H9 (cell line): ENCODE measurements around the gene FAM72C. TPM values are rescaled to one million over a fixed set of nuclear protein-coding genes. Genes with fewer than 3 reads are reported as not detected.
"Not testable (repeated sequence)": the region's sequence is repeated elsewhere in the genome, so short reads cannot be mapped to it uniquely, and the experiment has no call there.

Source experiments
- DNase-seq: peaks from one replicate; pipeline ENCODE4 v3.0.0-alpha.2; 2017
- H2AFZ ChIP-seq: one replicate; pipeline ENCODE4 v1.6.1; 2013; ENCODE audit warnings: mild to moderate bottlenecking, low read length, control low read depth, moderate library complexity
- H2AK5ac ChIP-seq: 2 replicates; pipeline ENCODE4 v1.6.1; 2013; ENCODE audit warnings: low read length, control low read depth, mixed read lengths; ENCODE audit not compliant: insufficient read length
- H2BK120ac ChIP-seq: one replicate; pipeline ENCODE4 v1.6.1; 2013; ENCODE audit warnings: low read depth, mild to moderate bottlenecking, low read length, control low read depth, inconsistent platforms; ENCODE audit not compliant: poor library complexity, severe bottlenecking
- H2BK12ac ChIP-seq: 2 replicates; pipeline ENCODE4 v1.6.1; 2013; ENCODE audit warnings: low read length, control low read depth, mixed read lengths, low read depth; ENCODE audit not compliant: insufficient read length
- H2BK15ac ChIP-seq: 2 replicates; pipeline ENCODE4 v1.6.1; 2013; ENCODE audit warnings: low read depth, low read length, control low read depth
- H2BK20ac ChIP-seq: one replicate; pipeline ENCODE4 v1.6.1; 2013; ENCODE audit warnings: low read depth, mild to moderate bottlenecking, low read length, control low read depth, inconsistent platforms; ENCODE audit not compliant: poor library complexity, severe bottlenecking
- H2BK5ac ChIP-seq: 2 replicates; pipeline ENCODE4 v1.6.1; 2013; ENCODE audit warnings: low read length, control low read depth, mixed read lengths; ENCODE audit not compliant: insufficient read length
- H3K14ac ChIP-seq: 2 replicates; pipeline ENCODE4 v1.6.1; 2013; ENCODE audit warnings: low read length, control low read depth; ENCODE audit not compliant: insufficient read depth
- H3K18ac ChIP-seq: 2 replicates; pipeline ENCODE4 v1.6.1; 2013; ENCODE audit warnings: low read depth, mild to moderate bottlenecking, mixed read lengths, low read length, control low read depth; ENCODE audit not compliant: insufficient read length
- H3K23ac ChIP-seq: 2 replicates; pipeline ENCODE4 v1.6.1; 2013; ENCODE audit warnings: low read length, control low read depth, mixed read lengths, low read depth; ENCODE audit not compliant: insufficient read length
- H3K23me2 ChIP-seq: 2 replicates; pipeline ENCODE4 v1.6.1; 2013; ENCODE audit warnings: low read depth, mild to moderate bottlenecking, mixed read lengths, low read length, control low read depth; ENCODE audit not compliant: insufficient read length, poor library complexity, severe bottlenecking
- H3K27ac ChIP-seq: 2 replicates; pipeline ENCODE4 v1.5.1; 2013; ENCODE audit warnings: low read length, control low read depth, mixed read lengths, low read depth; ENCODE audit not compliant: insufficient read length
- H3K27me3 ChIP-seq: 2 replicates; pipeline ENCODE4 v1.6.1; 2013; ENCODE audit warnings: low read length, control low read depth, inconsistent platforms; ENCODE audit not compliant: insufficient read depth
- H3K4ac ChIP-seq: 2 replicates; pipeline ENCODE4 v1.6.1; 2013; ENCODE audit warnings: low read depth, mild to moderate bottlenecking, control low read depth, inconsistent platforms, low read length, moderate library complexity
- H3K4me1 ChIP-seq: 2 replicates; pipeline ENCODE4 v1.6.1; 2013; ENCODE audit warnings: low read length, control low read depth, inconsistent platforms; ENCODE audit not compliant: insufficient read depth
- H3K4me2 ChIP-seq: 2 replicates; pipeline ENCODE4 v1.6.1; 2013; ENCODE audit warnings: low read length, control low read depth, mixed read lengths; ENCODE audit not compliant: insufficient read length, insufficient read depth
- H3K56ac ChIP-seq: 2 replicates; pipeline ENCODE4 v1.6.1; 2013; ENCODE audit warnings: low read depth, mild to moderate bottlenecking, mixed read lengths, low read length, control low read depth; ENCODE audit not compliant: insufficient read length
- H3K79me1 ChIP-seq: 2 replicates; pipeline ENCODE4 v1.6.1; 2013; ENCODE audit warnings: low read depth, mild to moderate bottlenecking, moderate library complexity, low read length, control low read depth, inconsistent platforms; ENCODE audit not compliant: insufficient read depth, poor library complexity, severe bottlenecking
- H3K79me2 ChIP-seq: 2 replicates; pipeline ENCODE4 v1.6.1; 2013; ENCODE audit warnings: low read length, control low read depth, inconsistent platforms; ENCODE audit not compliant: insufficient read depth
- H3K9ac ChIP-seq: 2 replicates; pipeline ENCODE4 v1.6.1; 2013; ENCODE audit warnings: low read length, control low read depth, mixed read lengths; ENCODE audit not compliant: insufficient read length; ENCODE audit errors: extremely low read depth
- H3K9me3 ChIP-seq: one replicate; pipeline ENCODE4 v1.6.1; 2013; ENCODE audit warnings: low read depth, low read length, inconsistent platforms; ENCODE audit not compliant: control insufficient read depth
- H3T11ph ChIP-seq: one replicate; pipeline ENCODE4 v1.6.1; 2013; ENCODE audit warnings: mild to moderate bottlenecking, low read length, control low read depth, inconsistent platforms
- H4K20me1 ChIP-seq: one replicate; pipeline ENCODE4 v1.6.1; 2013; ENCODE audit not compliant: control insufficient read depth, insufficient read length, insufficient read depth
- H4K5ac ChIP-seq: 2 replicates; pipeline ENCODE4 v1.6.1; 2013; ENCODE audit warnings: low read depth, mild to moderate bottlenecking, mixed read lengths, low read length, control low read depth; ENCODE audit not compliant: insufficient read length
- H4K8ac ChIP-seq: replicated peaks from 2 replicates; pipeline ENCODE4 v1.6.1; 2013; ENCODE audit warnings: low read length, control low read depth, mixed read lengths, low read depth; ENCODE audit not compliant: insufficient read length
- H4K91ac ChIP-seq: 2 replicates; pipeline ENCODE4 v1.6.1; 2013; ENCODE audit warnings: low read depth, mild to moderate bottlenecking, moderate library complexity, mixed read lengths, low read length, control low read depth; ENCODE audit not compliant: insufficient read length
- H3K27ac Mint-ChIP-seq, 3 experiments: 2 replicates in 2 of 3; 3 replicates in 1 of 3; pipeline ENCODE4 v1.8.0; 2020 to 2021; ENCODE audit warnings: mixed read lengths in 3 of 3, mild to moderate bottlenecking in 1 of 3, moderate library complexity in 1 of 3
- H3K27me3 Mint-ChIP-seq: 2 replicates; pipeline ENCODE4 v1.8.0; 2021; ENCODE audit warnings: low read depth, mild to moderate bottlenecking, moderate library complexity, mixed read lengths
- H3K36me3 Mint-ChIP-seq, 3 experiments: 2 replicates in 2 of 3; 3 replicates in 1 of 3; pipeline ENCODE4 v1.8.0; 2020 to 2021; ENCODE audit warnings: low read depth in 3 of 3, mixed read lengths in 3 of 3; ENCODE audit not compliant: insufficient read depth in 1 of 3
- H3K4me1 Mint-ChIP-seq, 2 experiments: 2 replicates each; pipeline ENCODE4 v1.8.0; 2020; ENCODE audit warnings: mixed read lengths in 2 of 2
- H3K4me3 Mint-ChIP-seq, 2 experiments: 2 replicates in 1 of 2; 3 replicates in 1 of 2; pipeline ENCODE4 v1.8.0; 2020 to 2021; ENCODE audit warnings: mild to moderate bottlenecking in 2 of 2, mixed read lengths in 2 of 2, moderate library complexity in 1 of 2
- H3K9me3 Mint-ChIP-seq, 2 experiments: 2 replicates in 1 of 2; 3 replicates in 1 of 2; pipeline ENCODE4 v1.8.0; 2020; ENCODE audit warnings: mild to moderate bottlenecking in 2 of 2, mixed read lengths in 2 of 2, moderate library complexity in 1 of 2
- WGBS: extraction: QIAGEN DNeasy Blood & Tissue Kit; methylation state at CpG from one replicate; pipeline ENCODE4 v1.1.7; 2013; ENCODE audit warnings: missing lambda C conversion rate, low lambda C conversion rate, mixed read lengths; ENCODE audit not compliant: insufficient read length; ENCODE audit errors: extremely low coverage; 5-methylcytosine and 5-hydroxymethylcytosine counted together
- total RNA-seq: library from RNA; stranded (reverse); gene quantifications from 2 replicates; pipeline ENCODE4 v1.2.1, GENCODE V29; 2021

The FAM72C gene
- total RNA-seq, 1 experiment from 2014 or later, result 3.5 TPM

DNA sequence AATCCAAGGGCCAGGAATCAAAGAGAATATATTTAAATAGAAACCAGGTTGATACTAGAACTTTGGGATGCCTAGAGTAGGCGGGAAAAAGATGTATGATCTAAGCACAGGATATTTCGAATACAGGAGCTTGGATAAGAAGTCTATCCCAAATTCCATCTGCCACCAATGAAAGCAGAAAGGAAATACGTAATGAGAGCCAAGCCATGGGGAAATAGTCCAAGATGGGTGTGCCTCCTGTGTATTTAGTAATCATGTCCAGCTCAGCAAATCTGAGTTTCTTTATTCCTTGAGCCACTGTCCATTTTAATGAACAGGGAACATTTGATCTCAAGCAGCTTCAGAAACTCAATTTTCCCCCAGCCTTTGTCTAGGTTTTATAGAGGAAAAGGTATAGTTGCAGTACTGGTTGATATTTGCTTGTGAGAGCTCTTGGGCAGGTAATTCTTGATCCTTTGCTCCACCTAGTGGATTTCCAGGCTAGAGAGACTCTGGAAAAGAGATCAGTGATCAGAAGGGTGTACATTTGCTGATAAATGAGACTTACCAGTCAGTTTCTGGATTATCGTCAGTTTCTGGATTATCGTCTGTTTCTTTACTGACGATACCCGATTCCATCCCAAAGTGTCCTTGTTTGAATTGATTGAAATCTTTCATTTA is 28.3 kb downstream of the FAM72C start:
- not testable (repeated sequence) for H3K27ac ChIP-seq, H3T11ph ChIP-seq, H4K5ac ChIP-seq, H4K20me1 ChIP-seq, H4K8ac ChIP-seq, H3K4me1 ChIP-seq, H2AK5ac ChIP-seq, H2BK15ac ChIP-seq, H3K18ac ChIP-seq, H3K23me2 ChIP-seq, H2AFZ ChIP-seq, H3K56ac ChIP-seq, H3K36me3 Mint-ChIP-seq, H3K23ac ChIP-seq, H2BK12ac ChIP-seq, H3K79me2 ChIP-seq, H3K4me3 Mint-ChIP-seq, H3K4me1 Mint-ChIP-seq, H3K79me1 ChIP-seq, H3K4ac ChIP-seq, H3K9me3 ChIP-seq, H3K14ac ChIP-seq, H3K4me2 ChIP-seq, H2BK120ac ChIP-seq, H2BK20ac ChIP-seq, DNase-seq, H3K9ac ChIP-seq, H2BK5ac ChIP-seq, H3K27ac Mint-ChIP-seq, H3K27me3 ChIP-seq, H3K27me3 Mint-ChIP-seq, H3K9me3 Mint-ChIP-seq, H4K91ac ChIP-seq
- WGBS, result no CpG with 5 or more reads among the region's 7 CpGs

DNA sequence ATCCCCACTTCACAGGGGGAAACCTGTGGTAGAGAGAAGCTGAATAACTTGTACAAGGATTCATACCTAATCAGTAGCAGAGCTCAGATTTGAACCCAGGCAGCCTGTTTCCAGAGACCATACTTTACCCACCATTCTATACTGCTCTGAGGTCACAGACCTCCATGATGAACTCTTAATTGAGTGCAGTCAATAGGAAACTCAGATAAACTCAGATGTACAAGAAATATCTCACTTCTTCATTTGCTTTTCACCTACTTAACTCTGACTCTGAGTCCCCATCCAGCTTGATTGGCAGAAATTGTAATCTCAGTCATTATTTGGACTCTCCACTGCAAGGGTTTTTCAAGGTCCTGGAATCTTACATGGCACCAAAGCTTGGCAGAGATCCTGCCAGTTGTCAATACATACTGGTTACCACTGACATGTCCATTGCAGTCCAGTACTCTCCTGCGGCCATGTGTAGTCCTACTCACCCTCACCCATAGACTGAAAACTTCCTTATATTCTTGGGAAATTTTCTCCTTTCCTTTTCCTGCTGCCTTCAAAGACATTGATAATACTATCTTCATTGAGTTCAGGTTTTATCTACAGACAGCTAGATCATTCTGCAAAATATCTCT is 29.4 kb downstream of the FAM72C start:
- H3K18ac ChIP-seq, H3K4me3 Mint-ChIP-seq, H3K36me3 Mint-ChIP-seq, H3K27ac Mint-ChIP-seq, H2BK120ac ChIP-seq, H3T11ph ChIP-seq, H3K79me2 ChIP-seq, H3K4me1 Mint-ChIP-seq, H2BK15ac ChIP-seq, H3K23ac ChIP-seq, H4K5ac ChIP-seq, H3K27ac ChIP-seq, H2AFZ ChIP-seq, H3K9ac ChIP-seq, H3K4me2 ChIP-seq, H3K9me3 Mint-ChIP-seq, H3K23me2 ChIP-seq, H3K79me1 ChIP-seq, H3K14ac ChIP-seq, H3K56ac ChIP-seq, H4K20me1 ChIP-seq, H3K9me3 ChIP-seq, H4K91ac ChIP-seq, H2BK12ac ChIP-seq, H2BK5ac ChIP-seq, H3K4ac ChIP-seq, H4K8ac ChIP-seq, H3K27me3 ChIP-seq, DNase-seq, H2AK5ac ChIP-seq, H2BK20ac ChIP-seq, H3K27me3 Mint-ChIP-seq, H3K4me1 ChIP-seq: not testable (repeated sequence)
- no CpG with 5 or more reads among the region's 1 CpG for WGBS
